B cell (primary cell): ENCODE results near the gene MPND. TPM values are rescaled to one million over a fixed set of nuclear protein-coding genes. Genes with fewer than 3 reads are reported as not detected.

Experiments used
- ATAC-seq: fragments of 200-7000 bp; cut with Tn5 transposase; one replicate; pipeline ENCODE4 v1.10.0; 2021; ENCODE audit warnings: low read depth, mild to moderate bottlenecking, moderate number of reproducible peaks, moderate library complexity
- CTCF ChIA-PET: fragments of 350-600 bp; sonication (Branson Sonifier 250); formaldehyde crosslinking; loops from one replicate; lab custom pipeline; 2021; ENCODE audit warnings: antibody characterized with exemption, inconsistent platforms; lab: Charles Lee
- POLR2A ChIA-PET: fragments of 350-600 bp; sonication (Branson Sonifier 250); formaldehyde crosslinking; loops from one replicate; lab custom pipeline; 2021; ENCODE audit warnings: antibody characterized with exemption; lab: Charles Lee
- DNase-seq: peaks from one replicate; pipeline ENCODE4 v3.0.0; 2013
- H2AFZ ChIP-seq: 2 replicates; pipeline ENCODE4 v1.6.1; 2012; ENCODE audit warnings: mild to moderate bottlenecking, low read depth, low read length; ENCODE audit not compliant: insufficient read depth, poor library complexity, severe bottlenecking
- H3K27ac ChIP-seq, 2 donors: 1 replicate in 1 of 2; 2 replicates in 1 of 2; pipeline ENCODE4 v1.5.1; 2012 to 2013; ENCODE audit warnings: low read length in 2 of 2, mild to moderate bottlenecking in 2 of 2, moderate library complexity in 1 of 2
- H3K27me3 ChIP-seq, 4 experiments: fragments of 200-600 bp in 1 of 4; sonication (generic) in 1 of 4; replicated peaks in 1 of 4; 1 replicate in 2 of 4; 2 replicates in 2 of 4; pipeline versions ENCODE4 v1.6.1 to v1.7.0; 2013 to 2016; ENCODE audit warnings: low read length in 3 of 4, mild to moderate bottlenecking in 2 of 4, mixed read lengths in 1 of 4, moderate library complexity in 1 of 4; ENCODE audit not compliant: insufficient read depth in 4 of 4, control insufficient read depth in 3 of 4; ENCODE audit errors: control extremely low read depth in 1 of 4
- H3K36me3 ChIP-seq, 2 experiments: replicated peaks in 1 of 2; 1 replicate in 1 of 2; 2 replicates in 1 of 2; pipeline versions ENCODE4 v1.6.1 to v1.7.1; 2013; ENCODE audit warnings: low read length in 1 of 2; ENCODE audit not compliant: insufficient read depth in 2 of 2, control insufficient read depth in 1 of 2; ENCODE audit errors: control extremely low read depth in 1 of 2, extremely low read depth in 1 of 2
- H3K4me1 ChIP-seq, 2 donors: fragments of 200-600 bp in 1 of 2; sonication (generic) in 1 of 2; 1 replicate in 1 of 2; 2 replicates in 1 of 2; pipeline versions ENCODE4 v1.5.1 to v1.6.1; 2013 to 2017; ENCODE audit warnings: low read length in 2 of 2; ENCODE audit not compliant: control insufficient read depth in 2 of 2, insufficient read depth in 2 of 2
- H3K4me2 ChIP-seq: replicated peaks from 2 replicates; pipeline ENCODE3; 2012; ENCODE audit warnings: mild to moderate bottlenecking, low read depth, low read length; ENCODE audit not compliant: poor library complexity, severe bottlenecking
- H3K4me3 ChIP-seq, 5 experiments: fragments of 200-600 bp in 1 of 5; sonication (generic) in 1 of 5; 1 replicate in 3 of 5; 2 replicates in 2 of 5; pipeline versions ENCODE4 v1.5.1 to v1.7.0; 2011 to 2016; ENCODE audit warnings: low read length in 4 of 5, mild to moderate bottlenecking in 4 of 5, low read depth in 2 of 5, control low read depth in 1 of 5, moderate library complexity in 1 of 5; ENCODE audit not compliant: insufficient read depth in 1 of 5; ENCODE audit errors: control extremely low read depth in 1 of 5, extremely low read depth in 1 of 5
- H3K79me2 ChIP-seq: fragments of 200-600 bp; sonication (generic); one replicate; pipeline ENCODE4 v1.6.0; 2016; ENCODE audit warnings: low read length; ENCODE audit not compliant: control insufficient read depth, insufficient read depth
- H3K9ac ChIP-seq: fragments of 200-600 bp; sonication (generic); 2 replicates; pipeline ENCODE4 v1.6.1; 2017; ENCODE audit warnings: mild to moderate bottlenecking, low read length, moderate library complexity
- H3K9me3 ChIP-seq, 3 donors: one replicate each; pipeline versions ENCODE4 v1.6.1 to v1.7.1; 2013; ENCODE audit warnings: low read length in 2 of 3; ENCODE audit not compliant: control insufficient read depth in 2 of 3, insufficient read depth in 1 of 3; ENCODE audit errors: control extremely low read depth in 1 of 3
- H4K20me1 ChIP-seq: 2 replicates; pipeline ENCODE4 v1.6.0; 2012; ENCODE audit warnings: mild to moderate bottlenecking, low read length; ENCODE audit not compliant: insufficient read depth, control insufficient read depth, poor library complexity, severe bottlenecking
- H3K27ac Mint-ChIP-seq: one replicate; pipeline ENCODE4 v1.8.0; 2021; ENCODE audit warnings: mixed read lengths
- H3K27me3 Mint-ChIP-seq: one replicate; pipeline ENCODE4 v1.8.0; 2021; ENCODE audit warnings: mixed read lengths
- H3K4me1 Mint-ChIP-seq: one replicate; pipeline ENCODE4 v1.8.0; 2021; ENCODE audit warnings: mixed read lengths
- H3K4me3 Mint-ChIP-seq: one replicate; pipeline ENCODE4 v1.8.0; 2021; ENCODE audit warnings: mixed read lengths
- H3K9me3 Mint-ChIP-seq: one replicate; pipeline ENCODE4 v1.8.0; 2022; ENCODE audit warnings: mixed read lengths; ENCODE audit not compliant: insufficient read depth
- EZH2 ChIP-seq: IDR thresholded peaks from 2 replicates; pipeline ENCODE4 v1.6.1; 2012; ENCODE audit warnings: borderline replicate concordance, low read depth, mild to moderate bottlenecking, moderate library complexity, low read length; ENCODE audit not compliant: insufficient read depth, poor library complexity, severe bottlenecking
- WGBS: methylation state at CpG from one replicate; pipeline ENCODE4 v1.1.5; 2013; ENCODE audit warnings: missing lambda C conversion rate; ENCODE audit not compliant: insufficient coverage; 5-methylcytosine and 5-hydroxymethylcytosine counted together
- intact Hi-C: fragments of 100-400 bp; cut with micrococcal nuclease; formaldehyde crosslinking; loops from one replicate; pipeline ENCODE4 v1.10.0; 2022
- polyA plus RNA-seq: library from polyadenylated mRNA; depleted of rRNA; stranded (reverse); fragments of >200 nt; gene quantifications from 2 replicates; pipeline ENCODE4 v1.2.3, GENCODE V29; 2012
- total RNA-seq, 2 donors: library from RNA; stranded (reverse); fragments of 120-200 nt in 1 of 2; gene quantifications; 1 replicate in 1 of 2; 2 replicates in 1 of 2; pipeline versions ENCODE4 v1.2.3 to v1.2.4, GENCODE V29; 2013 to 2022
- TF ChIP-seq, protein P1 (sequence below): fragments of 200-600 bp; IDR thresholded peaks from one replicate; pipeline ENCODE4 v1.8.0; 2022; ENCODE audit warnings: antibody characterized with exemption, mild to moderate bottlenecking

Gene MPND
- total and polyA plus RNA-seq, 2 donors (not counting 1 experiment from before 2014, with no cell fraction given): 14.5 to 25.6 TPM

DNA sequence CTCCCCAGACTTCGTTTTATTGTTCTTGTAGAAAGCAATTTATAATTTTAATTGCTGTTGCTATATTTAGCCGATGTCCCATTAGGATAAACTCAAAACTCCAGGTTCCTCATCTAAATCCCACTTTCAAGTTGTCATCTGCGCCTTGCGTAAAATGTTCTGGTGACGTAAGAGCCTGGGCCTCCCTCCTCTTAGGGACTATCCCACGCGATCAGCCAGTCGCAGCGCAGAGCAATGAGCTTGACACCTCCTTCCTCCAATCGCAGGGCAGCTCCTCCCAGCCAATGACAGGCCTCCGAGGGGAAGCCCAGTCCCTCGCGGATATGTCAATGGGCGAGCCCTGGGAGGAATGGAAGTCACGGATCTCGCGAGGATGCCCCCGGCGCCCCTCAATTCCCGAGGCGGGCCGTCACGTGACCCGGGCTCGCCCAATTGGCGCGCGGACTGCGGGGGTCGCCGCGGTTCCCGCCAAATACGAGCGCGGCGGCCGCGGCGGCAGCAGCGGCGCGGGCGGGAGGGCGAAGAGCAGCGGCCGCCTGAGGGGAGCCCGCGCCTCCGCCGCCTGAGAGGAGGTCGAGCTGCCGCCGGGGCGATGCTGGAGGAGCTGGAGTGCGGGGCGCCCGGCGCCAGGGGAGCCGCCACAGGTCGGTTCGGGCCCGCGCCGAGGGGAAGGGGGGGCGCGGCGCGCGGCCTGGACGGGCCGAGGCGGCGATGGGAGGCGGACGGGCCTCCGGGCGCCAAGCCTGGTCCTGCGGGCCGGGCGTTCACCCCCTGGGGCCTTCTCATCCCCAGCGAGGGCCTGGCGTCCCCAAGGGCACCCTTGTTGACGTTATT is 59.0 kb downstream of the MPND start, which contains the start of gene CHAF1A:
CHAF1A (plus strand) TSS at position 470 of the 834 bp plus-strand sequence; CDS start at position 593, 123 bp downstream.
- H3K4me1 Mint-ChIP-seq: peaks cover 43% of the 10 kb centered on the region
- ChIA-PET POLR2A (interaction anchor here (0.7 to 1.6 kb wide), 8 partner anchors 9 to 293 kb away, joined by 3 to 9 read pairs (median 4); partner anchors contain the start of genes HDGFL2 and MPND), CTCF (interaction anchor here (0.9 to 2.9 kb wide), 13 partner anchors 9 to 135 kb away, joined by 3 to 29 read pairs (median 4); partner anchors contain the start of gene MPND)
- no peaks in the 10 kb centered on the region for H3K9me3 Mint-ChIP-seq
- Histone ChIP-seq H3K9me3 (no peaks in the 10 kb centered on the region), H3K9ac (peak within 1 kb of the TSS; percentile 85), H3K4me3 (peak within 1 kb of the TSS; percentile 63 to 81 (median 65)), H3K4me2 (peak within 1 kb of the TSS; percentile 99), H3K36me3 (no peaks in the 10 kb centered on the region), H3K79me2 (peaks cover 55% of the 10 kb centered on the region), H4K20me1 (peaks cover 23% of the 10 kb centered on the region), H3K27ac (peak within 1 kb of the TSS; percentile 88 to 97), H3K27me3 (no peaks in the 10 kb centered on the region), H3K4me1 (peaks cover 29 to 44% of the 10 kb centered on the region in 2 donors), H2AFZ (peak within 1 kb of the TSS; percentile 86)
- no peaks in the 10 kb centered on the region for H3K27me3 Mint-ChIP-seq
- ATAC-seq (peak; percentile 86), DNase-seq (peak; percentile 99)
- intact Hi-C loops: loop anchor here (1.0 to 5.0 kb wide), 4 partner anchors 69 to 640 kb away; partner anchors contain the start of genes APBA3, MRPL54 and YJU2
- peak within 1 kb of the TSS; percentile 88 for H3K27ac Mint-ChIP-seq
- no peak for TF ChIP-seq EZH2
- TF ChIP-seq, protein P1, sequence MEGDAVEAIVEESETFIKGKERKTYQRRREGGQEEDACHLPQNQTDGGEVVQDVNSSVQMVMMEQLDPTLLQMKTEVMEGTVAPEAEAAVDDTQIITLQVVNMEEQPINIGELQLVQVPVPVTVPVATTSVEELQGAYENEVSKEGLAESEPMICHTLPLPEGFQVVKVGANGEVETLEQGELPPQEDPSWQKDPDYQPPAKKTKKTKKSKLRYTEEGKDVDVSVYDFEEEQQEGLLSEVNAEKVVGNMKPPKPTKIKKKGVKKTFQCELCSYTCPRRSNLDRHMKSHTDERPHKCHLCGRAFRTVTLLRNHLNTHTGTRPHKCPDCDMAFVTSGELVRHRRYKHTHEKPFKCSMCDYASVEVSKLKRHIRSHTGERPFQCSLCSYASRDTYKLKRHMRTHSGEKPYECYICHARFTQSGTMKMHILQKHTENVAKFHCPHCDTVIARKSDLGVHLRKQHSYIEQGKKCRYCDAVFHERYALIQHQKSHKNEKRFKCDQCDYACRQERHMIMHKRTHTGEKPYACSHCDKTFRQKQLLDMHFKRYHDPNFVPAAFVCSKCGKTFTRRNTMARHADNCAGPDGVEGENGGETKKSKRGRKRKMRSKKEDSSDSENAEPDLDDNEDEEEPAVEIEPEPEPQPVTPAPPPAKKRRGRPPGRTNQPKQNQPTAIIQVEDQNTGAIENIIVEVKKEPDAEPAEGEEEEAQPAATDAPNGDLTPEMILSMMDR: no peak
- under 1% methylated on average over 80 of the region's 84 CpGs for WGBS
- peak within 1 kb of the TSS; percentile 88 for H3K4me3 Mint-ChIP-seq
